MCF 10A (cell line): ENCODE data around the gene NANOS3. TPM values are rescaled to one million over a fixed set of nuclear protein-coding genes. Genes with fewer than 3 reads are reported as not detected.
A peak's percentile ranks its signal among the peaks of the same experiment; 100 is the strongest.
"Not testable (repeated sequence)": the region's sequence is repeated elsewhere in the genome, so short reads cannot be mapped to it uniquely, and the experiment has no call there.

ENCODE experiments used
- BruUV-seq: library from RNA; stranded (reverse); fragments of 400-500 nt; replicated peaks from 2 replicates; lab custom pipeline; 2021; lab: Mats Ljungman, UMichigan
- CTCF ChIA-PET: fragments of 300-600 bp; sonication (Branson Sonifier 250); formaldehyde crosslinking; extraction: SDS; loops from one replicate; lab custom pipeline; 2021; ENCODE audit warnings: antibody characterized with exemption, inconsistent platforms; lab: Yijun Ruan, JAX
- POLR2A ChIA-PET: fragments of 300-600, 350-650 bp; sonication (Branson Sonifier 250); formaldehyde crosslinking; extraction: SDS; loops from one replicate; lab custom pipeline; 2020; ENCODE audit warnings: antibody characterized with exemption, inconsistent platforms; lab: Yijun Ruan, JAX
- DNase-seq: peaks from one replicate; pipeline ENCODE4 v3.0.0-alpha.2; 2018; ENCODE audit not compliant: unreplicated experiment
- H3K27ac Mint-ChIP-seq: one replicate; pipeline ENCODE4 v1.8.0; 2022; ENCODE audit warnings: mild to moderate bottlenecking, low read depth, mixed read lengths; ENCODE audit not compliant: unreplicated experiment
- H3K27me3 Mint-ChIP-seq: one replicate; pipeline ENCODE4 v1.8.0; 2022; ENCODE audit warnings: mixed read lengths; ENCODE audit not compliant: insufficient read depth, unreplicated experiment
- H3K36me3 Mint-ChIP-seq: one replicate; pipeline ENCODE4 v1.8.0; 2022; ENCODE audit warnings: mild to moderate bottlenecking, moderate library complexity, mixed read lengths; ENCODE audit not compliant: insufficient read depth, unreplicated experiment
- H3K4me1 Mint-ChIP-seq: one replicate; pipeline ENCODE4 v1.8.0; 2022; ENCODE audit warnings: mixed read lengths; ENCODE audit not compliant: insufficient read depth, unreplicated experiment
- H3K4me3 Mint-ChIP-seq: one replicate; pipeline ENCODE4 v1.8.0; 2022; ENCODE audit warnings: mild to moderate bottlenecking, moderate library complexity, mixed read lengths; ENCODE audit not compliant: unreplicated experiment
- H3K9me3 Mint-ChIP-seq: one replicate; pipeline ENCODE4 v1.8.0; 2022; ENCODE audit warnings: mixed read lengths; ENCODE audit not compliant: unreplicated experiment
- intact Hi-C: fragments of 100-400 bp; cut with micrococcal nuclease; formaldehyde crosslinking; loops from 2 replicates; pipeline ENCODE4 v1.14.1; 2022
- total RNA-seq: library from RNA; stranded (reverse); gene quantifications from 2 replicates; pipeline ENCODE4 v1.2.3, GENCODE V29; 2022
- TF ChIP-seq, protein P1 (sequence below): fragments of 200-600 bp; IDR thresholded peaks from one replicate; pipeline ENCODE4 v1.8.0; 2022; ENCODE audit warnings: antibody characterized with exemption, mild to moderate bottlenecking; ENCODE audit not compliant: unreplicated experiment

NANOS3 gene
- total RNA-seq, 1 experiment from 2014 or later: not detected

DNA sequence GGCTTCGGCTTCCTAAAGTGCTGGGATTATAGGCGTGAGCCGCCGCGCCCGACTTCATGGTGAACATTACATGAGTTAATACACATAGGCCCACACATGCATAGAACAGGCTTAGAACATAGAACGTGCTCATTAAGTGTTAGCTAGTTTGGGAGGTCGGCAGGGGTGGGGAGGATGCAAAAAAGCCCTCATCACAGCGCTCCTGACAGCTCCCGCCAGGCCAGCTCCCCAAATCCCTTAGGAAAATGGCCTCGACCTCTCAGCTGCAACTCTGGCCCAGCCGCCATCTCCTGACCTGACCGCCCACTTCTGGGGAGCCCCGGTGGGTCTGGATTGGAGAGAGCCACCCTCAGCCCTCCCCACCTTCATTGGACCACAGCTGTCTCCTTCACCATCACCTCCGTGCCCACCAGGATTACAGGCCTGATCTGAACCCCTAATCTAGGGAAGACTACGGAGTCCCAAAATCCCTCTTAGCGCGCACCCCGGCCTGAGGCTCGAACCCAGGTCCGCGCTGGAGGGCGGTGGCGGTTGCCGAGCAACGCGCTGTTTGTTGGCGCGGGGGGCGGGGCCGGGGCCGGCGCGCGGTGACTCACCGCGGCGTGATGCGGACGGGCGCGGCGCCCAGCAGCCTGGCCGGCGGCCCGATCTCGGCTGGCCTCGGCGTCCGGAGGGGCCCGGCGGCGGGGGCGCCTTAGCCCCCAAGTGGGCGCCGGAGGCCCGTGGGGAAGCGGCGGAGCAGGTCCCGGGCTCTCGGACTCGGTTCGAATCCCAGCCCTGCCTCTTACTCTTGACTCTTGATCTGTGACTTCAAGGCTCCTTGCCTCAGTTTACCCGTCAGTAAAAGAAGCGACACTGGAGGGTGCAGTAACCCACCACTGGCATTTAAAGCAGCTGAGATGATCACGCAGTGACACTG is 26.7 kb upstream of the NANOS3 start:
- POLR2A ChIA-PET: interaction anchor here (0.6 to 14.8 kb wide), 11 partner anchors 9 to 667 kb away, joined by 3 to 265 read pairs (median 5); partner anchors contain the start of genes C19orf53 and ZSWIM4
- Mint-ChIP-seq H3K27me3 (no peaks in the 10 kb centered on the region), H3K4me1 (peaks cover 16% of the 10 kb centered on the region), H3K4me3 (peak overlapping the region; percentile 65), H3K9me3 (no peaks in the 10 kb centered on the region), H3K36me3 (peaks cover 18% of the 10 kb centered on the region), H3K27ac (peak overlapping the region; percentile 100)
- CTCF ChIA-PET: interaction anchor here (0.7 to 1.3 kb wide), 3 partner anchors 12 to 77 kb away, joined by 3 to 4 read pairs (median 4); no protein-coding TSS in a partner anchor
- peak; percentile 74 for DNase-seq
- BruUV-seq: TSS peak; percentile 33
- TF ChIP-seq, protein P1, sequence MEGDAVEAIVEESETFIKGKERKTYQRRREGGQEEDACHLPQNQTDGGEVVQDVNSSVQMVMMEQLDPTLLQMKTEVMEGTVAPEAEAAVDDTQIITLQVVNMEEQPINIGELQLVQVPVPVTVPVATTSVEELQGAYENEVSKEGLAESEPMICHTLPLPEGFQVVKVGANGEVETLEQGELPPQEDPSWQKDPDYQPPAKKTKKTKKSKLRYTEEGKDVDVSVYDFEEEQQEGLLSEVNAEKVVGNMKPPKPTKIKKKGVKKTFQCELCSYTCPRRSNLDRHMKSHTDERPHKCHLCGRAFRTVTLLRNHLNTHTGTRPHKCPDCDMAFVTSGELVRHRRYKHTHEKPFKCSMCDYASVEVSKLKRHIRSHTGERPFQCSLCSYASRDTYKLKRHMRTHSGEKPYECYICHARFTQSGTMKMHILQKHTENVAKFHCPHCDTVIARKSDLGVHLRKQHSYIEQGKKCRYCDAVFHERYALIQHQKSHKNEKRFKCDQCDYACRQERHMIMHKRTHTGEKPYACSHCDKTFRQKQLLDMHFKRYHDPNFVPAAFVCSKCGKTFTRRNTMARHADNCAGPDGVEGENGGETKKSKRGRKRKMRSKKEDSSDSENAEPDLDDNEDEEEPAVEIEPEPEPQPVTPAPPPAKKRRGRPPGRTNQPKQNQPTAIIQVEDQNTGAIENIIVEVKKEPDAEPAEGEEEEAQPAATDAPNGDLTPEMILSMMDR: no peak
- intact Hi-C loops: no loop called here

DNA sequence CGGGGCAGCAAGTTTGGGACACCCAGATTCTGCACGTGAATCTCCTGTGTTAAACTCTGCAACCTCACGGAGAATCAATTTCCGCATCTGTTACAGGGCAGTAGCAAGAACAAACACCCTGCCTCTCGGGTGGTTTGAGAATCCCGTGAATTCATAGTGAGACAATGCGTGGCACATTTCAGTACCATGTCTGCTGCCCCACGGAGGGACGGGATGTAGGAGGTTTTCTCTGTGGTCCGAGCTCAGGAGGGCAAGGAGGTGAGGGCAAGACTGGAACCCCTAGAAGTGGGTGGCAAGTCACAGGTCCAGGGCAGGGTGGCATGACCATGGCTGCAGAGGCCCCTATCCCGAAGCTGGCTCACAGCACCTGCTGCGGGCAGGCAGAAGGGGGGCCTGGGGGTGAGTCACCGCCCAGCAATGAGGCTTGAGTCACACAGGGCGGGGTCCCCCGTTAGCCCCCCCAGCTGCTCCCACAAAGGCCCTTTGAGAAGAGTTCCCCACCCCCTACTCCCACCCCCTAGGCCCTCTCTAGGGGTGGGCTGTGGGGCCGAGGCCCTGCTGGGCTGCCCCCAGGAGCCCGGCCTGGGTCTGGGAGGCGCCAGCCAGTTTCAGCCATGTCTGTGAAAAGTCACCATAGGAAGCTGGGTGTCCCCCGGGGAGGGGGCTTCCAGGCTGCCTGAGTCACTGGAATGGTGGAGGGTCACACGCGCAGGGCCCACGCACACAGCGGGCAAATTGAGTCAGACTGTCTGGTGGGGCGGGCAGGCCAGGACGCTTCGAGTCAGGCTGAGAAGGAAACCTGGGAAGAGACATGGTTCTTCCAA is 25.8 kb upstream of the NANOS3 start:
- Mint-ChIP-seq H3K36me3 (peaks cover 12% of the 10 kb centered on the region), H3K4me3 (peak overlapping the region; percentile 65), H3K27me3 (no peaks in the 10 kb centered on the region), H3K4me1 (peaks cover 10% of the 10 kb centered on the region), H3K27ac (peak overlapping the region; percentile 100), H3K9me3 (no peaks in the 10 kb centered on the region)
- ChIA-PET CTCF (interaction anchor here (0.5 to 2.9 kb wide), 7 partner anchors 11 to 969 kb away, joined by 3 to 15 read pairs (median 4); no protein-coding TSS in a partner anchor), POLR2A (interaction anchor here (0.6 to 14.8 kb wide), 11 partner anchors 8 to 675 kb away, joined by 3 to 265 read pairs (median 4); partner anchors contain the start of genes C19orf53 and ZSWIM4)
- peak; percentile 95 for DNase-seq
- BruUV-seq: TSS peak; percentile 33
- intact Hi-C loops: no loop called here
- TF ChIP-seq, protein P1: no peak

DNA sequence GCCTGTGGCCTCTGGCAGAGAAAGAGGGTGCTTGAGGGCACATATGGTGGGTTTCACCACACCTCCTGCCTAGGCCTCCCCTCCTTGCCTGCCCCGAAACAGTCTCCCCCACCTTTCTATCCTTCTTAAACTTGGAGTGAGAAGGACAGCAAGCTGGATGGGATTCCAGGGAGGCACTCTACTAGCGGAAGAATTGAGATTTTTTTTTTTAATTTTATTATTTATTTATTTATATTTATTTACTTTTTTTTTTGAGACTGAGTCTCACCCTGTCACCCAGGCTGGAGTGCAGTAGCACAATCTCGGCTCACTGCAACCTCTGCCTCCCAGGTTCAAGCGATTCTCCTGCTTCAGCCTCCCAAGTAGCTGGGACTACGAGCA is 25.2 kb upstream of the NANOS3 start:
- Mint-ChIP-seq H3K4me3 (peak overlapping the region; percentile 65), H3K27ac (peak overlapping the region; percentile 100), H3K36me3 (peaks cover 12% of the 10 kb centered on the region)
- H3K9me3 Mint-ChIP-seq, intact Hi-C loops, H3K4me1 Mint-ChIP-seq, H3K27me3 Mint-ChIP-seq, DNase-seq: not testable (repeated sequence)
- BruUV-seq: TSS peak; percentile 41
- CTCF ChIA-PET: interaction anchor here (0.6 to 2.9 kb wide), 4 partner anchors 10 to 59 kb away, joined by 3 to 15 read pairs (median 4); no protein-coding TSS in a partner anchor
- POLR2A ChIA-PET: interaction anchor here (0.6 to 14.8 kb wide), 10 partner anchors 8 to 674 kb away, joined by 3 to 265 read pairs (median 7); partner anchors contain the start of genes C19orf53 and ZSWIM4

DNA sequence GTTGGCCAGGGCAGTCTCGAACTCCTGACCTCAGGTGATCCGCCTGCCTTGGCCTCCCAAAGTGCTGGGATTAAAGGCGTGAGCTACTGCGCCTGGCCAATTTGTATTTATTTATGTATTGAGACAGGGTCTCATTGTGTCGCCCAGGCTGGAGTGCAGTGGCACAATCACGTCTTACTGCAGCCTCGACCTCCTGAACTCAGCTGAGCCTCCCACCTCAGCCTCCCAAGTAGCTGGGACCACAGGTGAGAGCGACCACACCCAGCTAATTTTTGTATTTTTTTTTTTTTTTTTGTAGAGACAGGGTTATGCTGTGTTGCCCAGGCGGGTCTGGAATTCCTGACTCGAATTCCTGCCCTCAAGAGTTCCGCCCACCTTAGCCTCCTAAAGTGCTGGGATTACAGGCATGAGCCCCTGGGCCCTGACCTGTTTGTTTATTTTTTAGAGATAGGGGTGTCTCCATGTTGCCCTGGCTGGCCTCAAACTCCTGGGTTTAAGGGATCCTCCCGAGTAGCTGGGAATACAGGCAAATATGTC is 24.7 kb upstream of the NANOS3 start:
- peak overlapping the region; percentile 100 for H3K27ac Mint-ChIP-seq
- H3K4me3 Mint-ChIP-seq, DNase-seq, H3K36me3 Mint-ChIP-seq, H3K4me1 Mint-ChIP-seq, H3K27me3 Mint-ChIP-seq, H3K9me3 Mint-ChIP-seq, BruUV-seq, intact Hi-C loops: not testable (repeated sequence)
- POLR2A ChIA-PET: interaction anchor here (0.6 to 14.8 kb wide), 13 partner anchors 8 to 689 kb away, joined by 3 to 265 read pairs (median 5); partner anchors contain the start of genes C19orf53 and ZSWIM4
- CTCF ChIA-PET: interaction anchor here (0.6 to 2.9 kb wide), 7 partner anchors 10 to 223 kb away, joined by 3 to 15 read pairs (median 3); no protein-coding TSS in a partner anchor
